Activated effector memory CD4-positive, alpha-beta T cell treated with anti-CD3 and anti-CD28 coated beads, Interleukin-2, amount 50 U/mL, for 16 hours (primary cell): ENCODE data around the gene MRPL36.

ENCODE experiments used
- DNase-seq: peaks from one replicate; pipeline ENCODE4 v3.0.0-alpha.2; 2020

Gene MRPL36

GRCh38 chr5:1779782-1780613, 19.6 kb downstream of the MRPL36 start:
- peak; percentile 43 for DNase-seq

GRCh38 chr5:1779021-1779680, 20.5 kb downstream of the MRPL36 start:
- peak; percentile 38 for DNase-seq

- peak; percentile 37 for DNase-seq
These were observed 21.3 kb downstream of the MRPL36 start for GRCh38 chr5:1778138-1779020.

- peak; percentile 55 for DNase-seq
These were observed 22.1 kb downstream of the MRPL36 start for GRCh38 chr5:1777281-1778137.

- no peak for DNase-seq
These were observed 22.8 kb downstream of the MRPL36 start for GRCh38 chr5:1776831-1777230.

- no peak for DNase-seq
These were observed 27.0 kb downstream of the MRPL36 start for GRCh38 chr5:1772634-1773033.

- no peak for DNase-seq
These were observed 28.2 kb downstream of the MRPL36 start for GRCh38 chr5:1771149-1772065.

- no peak for DNase-seq
These were observed 29.2 kb downstream of the MRPL36 start for GRCh38 chr5:1770443-1770802.

GRCh38 chr5:1769752-1770442, 29.7 kb downstream of the MRPL36 start:
- no peak for DNase-seq

GRCh38 chr5:1769017-1769640, 30.5 kb downstream of the MRPL36 start:
- no peak for DNase-seq

GRCh38 chr5:1768283-1769000, 31.2 kb downstream of the MRPL36 start:
- DNase-seq: no peak

GRCh38 chr5:1767524-1768282, 31.9 kb downstream of the MRPL36 start:
- DNase-seq: no peak

- DNase-seq: peak; percentile 19
These were observed 33.8 kb downstream of the MRPL36 start for GRCh38 chr5:1765880-1766235.

GRCh38 chr5:1765141-1765879, 34.3 kb downstream of the MRPL36 start:
- peak; percentile 39 for DNase-seq

- DNase-seq: peak; percentile 24
These were observed 35.1 kb downstream of the MRPL36 start for GRCh38 chr5:1764606-1764960.

GRCh38 chr5:1763960-1764605, 35.6 kb downstream of the MRPL36 start:
- peak; percentile 44 for DNase-seq

- DNase-seq: peak; percentile 72
These were observed 36.1 kb downstream of the MRPL36 start for GRCh38 chr5:1763548-1763911.
